Lower leg skin (tissue), 3 donors: Measurements from ENCODE around the gene LRP1B.

Experiments
- POLR2A ChIP-seq, 2 donors: fragments of 450-650 bp; IDR thresholded peaks; one replicate each; pipeline ENCODE4 v1.6.1; 2016 to 2017; ENCODE audit warnings: antibody characterized with exemption in 2 of 2, mild to moderate bottlenecking in 1 of 2, moderate library complexity in 1 of 2
- TF ChIP-seq, protein P1 (sequence below), 3 donors: fragments of 450-650 bp; IDR thresholded peaks; one replicate each; pipeline ENCODE4 v1.5.1; 2016; ENCODE audit warnings: antibody characterized with exemption in 3 of 3, mild to moderate bottlenecking in 3 of 3, moderate library complexity in 2 of 3

DNA sequence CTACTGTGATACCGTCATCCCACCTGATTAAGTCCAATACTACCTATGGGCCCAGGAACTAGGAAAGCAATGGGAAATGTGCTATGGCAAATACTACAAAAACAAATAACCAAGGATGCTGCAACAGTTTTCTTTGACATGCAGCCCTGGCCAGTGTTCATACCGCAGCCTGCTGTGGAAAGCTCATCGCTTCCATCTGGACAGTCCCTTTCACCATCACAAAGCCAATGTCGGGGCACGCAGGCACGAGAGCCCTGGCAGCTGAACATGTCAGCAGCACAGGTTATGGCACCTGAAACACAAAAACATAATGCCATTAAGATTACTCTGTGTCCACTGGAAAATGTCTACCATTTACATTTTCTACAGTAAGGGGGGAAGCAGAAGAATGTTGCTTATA, 1621.1 kb downstream of the LRP1B start:
- TF ChIP-seq, protein P1, sequence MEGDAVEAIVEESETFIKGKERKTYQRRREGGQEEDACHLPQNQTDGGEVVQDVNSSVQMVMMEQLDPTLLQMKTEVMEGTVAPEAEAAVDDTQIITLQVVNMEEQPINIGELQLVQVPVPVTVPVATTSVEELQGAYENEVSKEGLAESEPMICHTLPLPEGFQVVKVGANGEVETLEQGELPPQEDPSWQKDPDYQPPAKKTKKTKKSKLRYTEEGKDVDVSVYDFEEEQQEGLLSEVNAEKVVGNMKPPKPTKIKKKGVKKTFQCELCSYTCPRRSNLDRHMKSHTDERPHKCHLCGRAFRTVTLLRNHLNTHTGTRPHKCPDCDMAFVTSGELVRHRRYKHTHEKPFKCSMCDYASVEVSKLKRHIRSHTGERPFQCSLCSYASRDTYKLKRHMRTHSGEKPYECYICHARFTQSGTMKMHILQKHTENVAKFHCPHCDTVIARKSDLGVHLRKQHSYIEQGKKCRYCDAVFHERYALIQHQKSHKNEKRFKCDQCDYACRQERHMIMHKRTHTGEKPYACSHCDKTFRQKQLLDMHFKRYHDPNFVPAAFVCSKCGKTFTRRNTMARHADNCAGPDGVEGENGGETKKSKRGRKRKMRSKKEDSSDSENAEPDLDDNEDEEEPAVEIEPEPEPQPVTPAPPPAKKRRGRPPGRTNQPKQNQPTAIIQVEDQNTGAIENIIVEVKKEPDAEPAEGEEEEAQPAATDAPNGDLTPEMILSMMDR (IDR thresholded peaks at IDR 0.05): no peak
- no peak for TF ChIP-seq POLR2A (IDR thresholded peaks at IDR 0.05)
